ENCODE data around the gene FRAT2. TPM values are rescaled to one million over a fixed set of nuclear protein-coding genes. Genes with fewer than 3 reads are reported as not detected.

The FRAT2 gene
- total RNA-seq, 2 donors from 2014 or later, result 43.0 to 45.3 TPM

- Histone ChIP-seq H3K27me3 (replicated peaks; ENCODE audit: insufficient read depth) (no peaks in the 10 kb centered on the region), H3K4me1 (replicated peaks) (no peaks in the 10 kb centered on the region), H3K9me3 (no peaks in the 10 kb centered on the region), H3K27ac (no peak overlapping the region), H3K36me3 (peaks cover 5 to 12% of the 10 kb centered on the region in 2 donors), H3K4me3 (no peak overlapping the region)
- TF ChIP-seq CTCF (IDR thresholded peaks at IDR 0.05) (no peak), POLR2A (IDR thresholded peaks at IDR 0.05) (no peak), POLR2AphosphoS5 (IDR thresholded peaks at IDR 0.05) (no peak)
- intact Hi-C loops (cut with DNase I), result no loop called here
- 88% methylated on average over 7 of the region's 7 CpGs for WGBS
- no peak for DNase-seq (ENCODE audit: low spot score)
Observed at GRCh38 chr10:97371696-97372095, 37.2 kb upstream of the FRAT2 start.

- Histone ChIP-seq H3K36me3 (peaks cover 5 to 8% of the 10 kb centered on the region in 2 donors), H3K9me3 (no peaks in the 10 kb centered on the region), H3K4me1 (replicated peaks) (no peaks in the 10 kb centered on the region), H3K27me3 (replicated peaks; ENCODE audit: insufficient read depth) (no peaks in the 10 kb centered on the region), H3K27ac (no peak overlapping the region), H3K4me3 (no peak overlapping the region)
- TF ChIP-seq POLR2AphosphoS5 (IDR thresholded peaks at IDR 0.05) (no peak), POLR2A (IDR thresholded peaks at IDR 0.05) (no peak), CTCF (IDR thresholded peaks at IDR 0.05) (no peak)
- DNase-seq (ENCODE audit: low spot score), result no peak
- intact Hi-C loops (cut with DNase I), result no loop called here
- 92% methylated on average over 12 of the region's 12 CpGs for WGBS
Observed at GRCh38 chr10:97367126-97367649, 32.7 kb upstream of the FRAT2 start.

GRCh38 chr10:97366572-97366971 lies 32.0 kb upstream of the FRAT2 start:
- no peak for DNase-seq (ENCODE audit: low spot score)
- intact Hi-C loops (cut with DNase I), result no loop called here
- Histone ChIP-seq H3K36me3 (peaks cover 5 to 8% of the 10 kb centered on the region in 2 donors), H3K4me1 (replicated peaks) (no peaks in the 10 kb centered on the region), H3K4me3 (no peak overlapping the region), H3K27ac (no peak overlapping the region), H3K9me3 (no peaks in the 10 kb centered on the region), H3K27me3 (replicated peaks; ENCODE audit: insufficient read depth) (no peaks in the 10 kb centered on the region)
- TF ChIP-seq POLR2A (IDR thresholded peaks at IDR 0.05) (no peak), CTCF (IDR thresholded peaks at IDR 0.05) (no peak), POLR2AphosphoS5 (IDR thresholded peaks at IDR 0.05) (no peak)
- 83% methylated on average over 11 of the region's 11 CpGs for WGBS

GRCh38 chr10:97365761-97366351 lies 31.3 kb upstream of the FRAT2 start:
- 89% methylated on average over 19 of the region's 19 CpGs for WGBS
- no peak for TF ChIP-seq CTCF (IDR thresholded peaks at IDR 0.05)
- no peak for TF ChIP-seq POLR2A (IDR thresholded peaks at IDR 0.05)
- TF ChIP-seq POLR2AphosphoS5 (IDR thresholded peaks at IDR 0.05), result no peak
- intact Hi-C loops (cut with DNase I), result no loop called here
- Histone ChIP-seq H3K27me3 (replicated peaks; ENCODE audit: insufficient read depth) (no peaks in the 10 kb centered on the region), H3K4me1 (replicated peaks) (no peaks in the 10 kb centered on the region), H3K36me3 (peaks cover 2 to 5% of the 10 kb centered on the region in 2 donors), H3K9me3 (no peaks in the 10 kb centered on the region), H3K4me3 (no peak overlapping the region), H3K27ac (no peak overlapping the region)
- DNase-seq (ENCODE audit: low spot score), result no peak

GRCh38 chr10:97363071-97363470 lies 28.5 kb upstream of the FRAT2 start:
- TF ChIP-seq POLR2A (IDR thresholded peaks at IDR 0.05), result no peak
- TF ChIP-seq POLR2AphosphoS5 (IDR thresholded peaks at IDR 0.05), result no peak
- TF ChIP-seq CTCF (IDR thresholded peaks at IDR 0.05), result no peak
- H3K4me1 ChIP-seq (replicated peaks), result no peaks in the 10 kb centered on the region
- H3K27ac ChIP-seq, result no peak overlapping the region
- intact Hi-C loops (cut with DNase I), result no loop called here
- 92% methylated on average over 4 of the region's 4 CpGs for WGBS
- no peak for DNase-seq (ENCODE audit: low spot score)
- H3K4me3 ChIP-seq, result no peak overlapping the region
- H3K36me3 ChIP-seq, result no peaks in the 10 kb centered on the region
- no peaks in the 10 kb centered on the region for H3K27me3 ChIP-seq (replicated peaks; ENCODE audit: insufficient read depth)
- no peaks in the 10 kb centered on the region for H3K9me3 ChIP-seq

All from prostate gland (tissue), 2 donors.